Hematopoietic multipotent progenitor cell treated with erythropoietin and hydrocortisone succinate and interleukin-3 and kit ligand, for 8 days (in vitro differentiated cells): ENCODE results near the gene FAAP100.

Experiments used
- DNase-seq: peaks from one replicate; pipeline ENCODE4 v3.0.0-alpha.2; 2015

Gene FAAP100

DNA sequence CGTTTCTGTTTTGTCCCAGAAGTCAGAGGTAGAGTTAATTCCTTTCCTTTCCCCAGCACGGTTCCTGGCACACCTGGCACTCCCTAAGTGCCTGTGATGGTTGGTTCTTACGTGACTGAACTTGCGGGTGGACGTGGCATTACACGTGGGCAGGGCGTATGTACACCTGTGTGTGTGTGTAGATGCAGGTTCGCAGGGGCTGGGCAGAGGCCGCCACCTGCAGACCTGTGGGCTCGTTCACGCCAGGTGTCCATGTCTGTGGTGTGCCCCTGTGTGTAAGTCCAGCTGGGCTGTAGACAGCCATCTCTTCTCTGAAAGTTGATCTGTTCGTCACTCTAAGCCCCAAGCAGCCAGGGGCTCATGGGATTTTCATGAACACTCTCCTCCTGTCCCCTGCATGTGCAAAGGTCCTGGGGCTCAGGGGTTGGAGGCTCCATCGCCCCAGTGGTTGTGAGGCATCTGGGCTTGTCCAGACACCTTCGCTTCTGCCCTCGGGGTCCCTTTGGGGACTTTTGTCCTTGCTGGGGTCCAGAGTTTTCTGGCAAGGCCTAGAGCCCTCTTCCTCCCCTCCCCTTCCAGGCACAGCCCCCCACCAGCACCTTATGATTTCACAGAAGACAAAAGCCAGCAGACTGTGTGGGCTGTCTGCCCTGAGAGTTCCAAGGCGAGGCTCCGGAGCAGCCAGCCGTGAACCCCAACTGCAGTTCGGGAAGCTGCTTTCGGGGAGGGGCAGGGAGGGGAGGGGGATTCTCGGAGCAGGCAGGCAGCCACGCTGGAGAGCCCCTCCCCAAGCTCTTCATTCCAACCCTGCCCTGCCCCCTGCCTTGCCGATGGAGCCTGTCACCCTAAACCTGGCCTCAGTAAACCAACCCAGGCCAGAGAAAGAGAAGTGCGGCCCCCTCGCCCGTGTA is 29.4 kb downstream of the FAAP100 start:
- DNase-seq, result no peak

DNA sequence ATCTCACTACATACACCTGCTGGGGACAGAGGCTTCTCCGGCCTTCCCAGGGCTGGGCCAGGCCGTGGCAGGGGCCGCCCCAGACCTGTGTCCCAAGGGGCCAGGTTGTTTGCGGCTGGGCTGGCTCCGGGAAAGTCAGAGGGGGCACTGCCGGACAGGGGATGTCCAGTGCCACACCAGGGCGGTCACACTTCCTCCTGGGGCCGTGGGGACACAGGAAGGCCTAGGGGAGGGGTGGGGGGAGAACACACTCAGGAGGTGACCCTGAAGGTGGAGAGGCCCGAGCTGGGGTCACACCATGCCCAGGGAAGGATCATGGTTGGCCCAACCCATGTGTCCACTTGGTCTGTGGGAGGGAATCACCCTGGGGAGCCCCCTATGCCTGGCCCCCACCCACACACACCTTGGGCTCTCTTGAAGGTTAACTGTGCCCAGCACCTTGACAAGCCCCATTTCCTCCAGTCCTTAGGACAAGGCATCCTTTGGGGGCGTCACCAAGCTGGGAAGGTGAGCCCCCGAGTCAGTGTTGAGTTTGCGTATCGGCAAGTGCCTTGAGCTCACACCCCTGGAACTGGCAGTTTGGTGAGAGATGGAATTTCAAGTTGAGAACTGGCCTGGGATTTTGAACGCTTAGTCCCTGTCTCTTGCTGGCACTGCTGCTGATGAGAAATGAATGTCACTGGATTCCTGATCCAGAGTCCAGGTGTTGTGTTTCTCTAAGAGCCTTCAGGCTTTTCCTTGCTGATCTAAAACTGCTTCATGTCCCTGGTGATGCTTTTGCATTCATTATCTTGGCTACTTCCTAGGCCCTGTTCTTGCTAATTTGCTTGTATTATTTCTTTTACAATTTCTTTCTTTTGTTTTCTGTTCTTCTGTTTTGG is 31.9 kb downstream of the FAAP100 start:
- DNase-seq, result no peak

DNA sequence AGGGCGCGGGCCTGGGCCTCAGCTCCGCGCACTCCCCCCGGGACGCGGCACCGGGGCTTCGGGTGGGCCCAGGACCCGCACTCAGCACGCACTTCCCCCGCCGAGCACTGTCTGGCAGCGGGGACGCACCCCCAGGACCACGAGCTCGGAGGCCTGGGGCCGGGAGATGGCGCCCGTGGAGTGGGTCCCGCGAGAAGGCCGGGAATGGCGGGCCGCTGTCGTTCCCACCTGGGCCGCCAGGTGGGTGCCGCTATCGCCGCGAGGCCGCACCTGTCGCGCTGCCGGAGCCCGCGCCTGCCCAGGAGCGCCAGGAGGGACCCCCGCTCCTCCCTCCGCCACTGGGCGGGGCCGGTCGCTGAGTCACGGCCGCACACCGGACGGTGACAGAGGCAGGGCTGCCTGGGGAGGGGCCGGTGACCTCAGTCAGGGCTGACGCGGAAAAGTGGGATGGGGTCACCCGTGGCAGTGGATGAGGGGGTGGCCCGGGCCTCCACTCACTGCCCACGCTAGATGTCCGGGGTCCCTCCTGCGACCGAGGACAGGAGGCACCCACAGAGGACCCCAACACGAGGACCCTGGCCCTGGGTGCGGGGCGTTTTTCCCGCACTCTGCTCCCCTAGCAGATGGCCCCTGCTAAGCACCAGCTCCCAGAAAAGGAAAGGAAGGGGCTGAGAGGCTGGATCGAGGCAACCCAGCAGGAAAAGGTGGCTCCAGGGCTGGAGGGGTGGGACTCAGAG is 32.7 kb downstream of the FAAP100 start:
- no peak for DNase-seq

DNA sequence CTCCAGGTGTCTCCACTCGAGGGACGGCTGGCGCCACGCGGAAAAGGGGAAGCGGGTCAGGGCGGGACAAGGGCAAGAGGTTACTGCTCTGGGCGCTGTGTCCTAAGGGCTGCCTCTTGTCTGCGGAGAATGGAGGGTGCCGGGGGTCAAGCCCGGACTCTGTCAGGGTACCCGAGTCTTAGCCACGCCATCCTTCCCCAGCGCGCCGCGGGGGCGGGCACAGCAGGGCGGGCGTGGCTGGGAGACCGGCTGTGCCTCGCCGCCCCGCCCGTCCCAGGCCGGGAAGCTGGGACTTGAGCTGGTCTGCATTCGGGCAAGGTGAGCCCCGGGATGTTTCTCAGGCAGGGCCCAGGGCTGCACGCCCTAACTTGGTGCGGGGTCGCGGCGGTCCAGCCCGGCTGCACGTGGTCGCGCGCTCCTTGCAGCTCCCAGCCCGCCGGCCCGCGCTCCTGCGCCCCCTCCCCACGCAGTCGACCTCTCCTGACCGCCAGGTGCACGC is 33.3 kb downstream of the FAAP100 start:
- DNase-seq, result no peak

DNA sequence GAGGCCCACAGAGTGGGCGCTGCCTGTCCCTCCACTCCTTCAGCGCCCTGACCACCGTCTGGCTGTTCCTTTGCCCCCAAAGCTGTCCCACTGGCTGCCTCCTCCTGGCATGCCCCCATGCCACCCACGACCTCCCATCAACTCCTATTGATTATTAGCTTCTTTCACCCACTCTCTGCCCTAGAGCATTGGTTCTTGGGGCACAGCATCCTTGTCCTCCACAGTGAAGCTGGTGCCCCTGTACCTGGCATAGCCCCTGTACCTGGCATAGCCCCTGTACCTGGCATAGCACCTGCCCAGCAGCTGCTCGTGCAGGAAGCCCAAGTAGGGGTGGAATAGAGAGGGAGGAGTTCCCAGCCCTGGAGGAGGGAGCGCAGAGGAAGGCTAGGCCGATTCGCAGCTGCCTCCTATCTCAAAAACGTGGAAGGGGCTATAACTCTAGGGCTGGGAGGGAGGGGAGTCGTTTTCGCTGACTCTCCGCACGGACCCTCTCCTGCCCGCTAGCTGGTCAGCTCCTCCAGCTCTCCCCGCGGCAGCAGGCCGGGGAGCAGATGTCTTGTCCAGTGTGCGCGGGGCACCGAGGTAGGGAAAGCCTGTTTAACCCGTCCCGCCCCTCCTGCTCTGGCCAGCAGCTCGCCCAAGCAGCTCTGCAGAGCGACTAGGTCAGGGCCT is 33.9 kb downstream of the FAAP100 start:
- no peak for DNase-seq

DNA sequence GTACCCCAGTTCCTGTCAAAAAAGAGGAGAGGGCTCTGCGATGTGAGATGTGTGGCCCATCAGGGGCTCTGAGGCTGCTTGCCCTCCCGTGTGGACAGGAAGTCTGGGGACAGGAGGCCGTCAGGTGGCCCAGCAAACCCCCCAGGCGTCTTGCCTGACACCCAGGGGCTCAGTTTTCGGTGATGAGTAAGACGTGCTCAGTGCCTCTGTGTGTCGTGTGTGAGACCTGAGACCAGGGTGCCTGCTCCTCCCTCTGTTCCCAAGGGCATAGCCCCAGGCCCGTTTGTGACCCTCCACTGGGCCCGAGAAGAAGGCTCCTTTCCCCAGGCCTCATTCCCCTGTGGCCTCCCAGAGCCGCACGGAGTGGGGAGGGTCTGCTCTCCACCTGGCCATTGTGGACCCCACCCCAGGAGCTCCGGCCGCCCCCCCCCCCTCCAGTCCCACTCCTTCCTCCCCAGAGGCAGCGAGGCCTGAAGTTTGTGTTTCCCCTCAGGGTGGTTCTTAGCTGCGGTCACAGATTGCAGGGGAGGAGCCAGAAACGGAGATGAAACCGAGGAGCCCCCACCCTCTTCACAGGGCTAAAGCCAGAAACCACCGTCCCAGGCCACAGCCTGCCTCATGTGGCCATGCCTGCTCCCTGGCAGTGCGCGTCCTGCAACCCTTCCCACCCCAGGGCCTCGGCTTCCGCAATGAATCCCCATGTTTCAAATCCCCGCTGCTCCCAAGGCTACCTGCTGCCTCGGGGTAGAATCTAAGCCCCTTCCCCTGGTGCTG is 34.6 kb downstream of the FAAP100 start:
- no peak for DNase-seq

DNA sequence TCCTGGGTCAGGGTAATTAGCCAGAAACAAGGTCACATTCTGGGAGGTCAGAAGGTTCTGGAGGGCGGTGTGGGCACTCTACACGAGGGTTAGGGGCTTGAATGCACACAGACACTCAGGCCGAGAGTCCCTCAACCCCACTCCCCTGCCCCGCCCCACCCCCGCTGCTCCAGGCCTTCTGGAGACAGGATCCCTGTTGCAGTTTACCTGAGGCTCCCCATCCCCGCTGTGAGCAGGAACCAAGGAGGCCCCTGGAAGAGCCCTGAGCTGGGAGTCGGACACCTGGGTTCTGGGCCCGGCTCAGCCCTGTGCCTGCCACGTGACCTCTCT is 35.2 kb downstream of the FAAP100 start:
- no peak for DNase-seq

DNA sequence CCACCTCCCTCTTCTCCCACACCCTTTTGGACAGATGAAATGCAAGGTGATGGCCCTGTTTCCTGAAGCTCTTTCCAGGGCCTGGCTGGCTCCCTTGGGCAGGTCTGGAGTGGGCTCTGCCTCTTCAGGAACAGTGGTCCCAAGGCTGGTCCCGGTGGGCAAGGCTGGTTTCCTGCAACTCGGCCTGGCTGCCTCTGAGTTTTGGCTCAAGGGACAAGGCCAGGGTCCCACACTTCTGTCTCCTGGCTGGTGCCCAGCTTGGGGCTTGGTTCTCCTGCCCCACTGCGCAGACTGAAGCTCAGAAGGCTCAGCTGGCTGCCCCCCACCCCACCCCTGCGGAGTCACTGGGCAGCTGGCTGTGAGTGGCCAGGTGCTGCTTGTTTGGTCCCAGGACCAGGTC is 35.7 kb downstream of the FAAP100 start:
- no peak for DNase-seq

DNA sequence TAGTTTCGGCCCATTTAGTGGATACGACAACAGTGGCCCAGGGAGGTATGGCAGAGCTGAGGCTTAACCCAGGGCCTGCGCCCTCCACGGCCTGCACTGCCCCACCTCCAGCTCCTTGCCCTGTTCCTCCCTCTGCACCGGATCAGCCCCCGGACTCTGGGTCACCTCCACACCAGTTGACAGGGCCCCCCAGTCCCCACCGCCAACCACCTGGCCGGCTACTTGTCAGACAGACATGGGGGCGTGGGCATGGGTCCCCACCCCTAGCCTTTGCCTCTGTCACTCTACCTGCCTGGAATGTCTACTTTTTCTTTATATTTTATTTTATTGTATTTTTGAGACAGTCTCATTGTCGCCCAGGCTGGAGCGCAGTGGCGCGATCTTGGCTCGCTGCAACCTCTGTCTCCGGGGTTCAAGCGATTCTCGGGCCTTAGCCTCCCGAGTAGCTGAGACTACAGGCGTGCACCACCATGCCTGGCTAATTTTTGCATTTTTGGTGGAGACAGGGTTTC is 36.6 kb downstream of the FAAP100 start:
- no peak for DNase-seq

DNA sequence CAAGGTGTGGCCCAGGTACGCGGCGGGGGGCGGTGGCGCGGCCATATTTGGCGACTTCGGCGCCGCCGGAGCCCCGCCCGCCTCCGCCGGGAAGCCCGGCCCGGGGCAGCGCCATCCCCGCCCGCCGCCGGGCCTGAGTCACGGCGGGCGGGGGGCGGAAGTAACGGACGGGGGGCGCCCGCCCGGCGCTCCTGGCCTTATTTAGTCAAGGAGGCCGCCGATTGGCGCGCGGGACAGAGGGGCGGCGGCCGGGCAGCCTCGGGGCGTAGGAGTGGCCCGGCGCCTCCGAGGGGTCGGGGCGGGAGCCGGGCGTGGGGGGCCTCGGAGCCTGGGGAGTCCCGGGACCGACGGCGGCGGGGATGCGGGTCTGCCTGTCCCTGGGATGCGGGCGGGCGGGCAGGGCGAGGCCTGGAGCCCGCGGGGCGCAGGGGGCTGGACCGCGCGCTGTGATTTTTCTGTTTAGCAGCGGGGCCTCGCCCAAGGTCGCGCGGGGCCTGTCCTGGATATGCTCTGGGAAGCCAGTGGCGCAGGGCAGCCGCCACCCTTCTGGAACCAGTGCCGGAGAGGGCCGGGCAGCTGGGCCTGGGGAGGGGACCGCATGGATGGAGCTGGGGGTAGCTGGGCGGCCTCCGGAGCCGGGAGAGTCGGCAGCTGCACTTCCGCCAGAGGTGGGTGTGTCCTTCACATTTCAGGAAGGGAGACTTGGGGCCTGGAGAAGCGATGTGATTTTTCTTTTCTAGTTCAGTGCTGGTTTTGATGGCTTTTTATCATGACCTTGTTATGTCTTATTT is 37.2 kb downstream of the FAAP100 start:
- DNase-seq, result no peak

DNA sequence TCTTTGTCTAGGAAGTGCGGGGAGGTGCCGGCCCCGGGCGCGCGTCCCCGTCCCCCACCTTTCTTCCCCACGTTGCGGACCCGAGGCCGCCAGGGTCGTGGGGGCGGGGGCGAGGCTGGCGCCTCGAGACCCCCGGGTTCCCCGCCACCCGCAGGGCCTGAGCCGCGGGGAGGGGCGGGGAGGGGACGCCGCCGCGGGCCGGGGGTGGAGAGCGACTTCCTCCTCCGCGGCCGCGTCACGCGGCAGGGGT is 37.7 kb downstream of the FAAP100 start:
- no peak for DNase-seq

DNA sequence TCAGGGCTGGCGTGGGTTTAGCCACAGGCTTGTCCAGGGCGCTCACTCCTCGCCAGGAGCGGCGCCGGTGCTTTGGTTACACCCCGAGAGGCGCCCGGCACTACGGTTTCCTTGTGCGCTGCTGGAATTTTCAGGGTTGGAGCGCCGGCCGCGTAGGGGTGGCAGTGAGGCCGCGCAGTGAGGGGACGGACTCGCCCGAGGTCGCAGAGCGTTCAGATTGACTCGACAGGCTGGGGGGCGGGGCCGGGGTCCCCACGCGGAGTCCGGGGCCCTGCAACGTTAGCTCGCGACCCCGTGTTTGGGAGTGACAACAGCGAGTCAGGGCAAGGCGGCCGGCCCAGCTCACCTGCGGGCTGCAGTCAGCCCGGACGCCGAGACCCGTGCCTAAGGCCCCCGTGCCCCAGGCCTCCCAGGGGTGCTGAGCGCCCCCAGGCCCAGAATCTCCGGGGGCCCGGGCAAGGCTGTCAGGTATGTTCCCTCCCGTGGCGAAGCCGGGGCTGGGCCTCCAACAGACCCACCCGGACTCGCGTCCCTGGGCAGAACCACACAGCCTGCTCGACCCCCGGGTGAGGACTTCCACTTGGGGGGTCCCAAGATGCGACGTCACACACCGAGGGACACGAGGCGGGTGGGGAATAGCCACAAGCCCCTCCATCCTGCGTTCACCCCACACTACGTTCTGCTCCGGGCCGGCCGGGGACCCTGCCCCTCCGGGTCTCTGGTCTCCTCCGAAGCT is 38.2 kb downstream of the FAAP100 start:
- no peak for DNase-seq

DNA sequence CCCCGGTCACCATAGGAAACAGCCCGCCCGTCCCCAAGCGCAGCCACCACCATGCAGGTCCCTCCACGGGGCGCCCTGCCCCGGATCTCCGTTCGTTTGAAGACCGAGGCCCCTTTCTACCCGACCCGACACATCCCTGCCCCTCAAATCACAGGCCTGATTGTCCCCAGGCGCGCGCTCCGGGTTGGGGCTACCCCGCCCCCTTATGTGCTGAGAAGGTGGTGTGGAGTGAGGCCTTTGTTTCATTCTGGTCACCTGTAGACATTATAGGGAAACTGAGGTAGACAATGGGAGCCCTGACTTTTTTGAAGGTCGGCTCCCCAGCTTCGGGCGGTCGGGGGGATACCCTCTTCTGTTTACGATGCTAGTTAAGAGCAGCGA is 38.8 kb downstream of the FAAP100 start:
- DNase-seq, result peak; percentile 16

DNA sequence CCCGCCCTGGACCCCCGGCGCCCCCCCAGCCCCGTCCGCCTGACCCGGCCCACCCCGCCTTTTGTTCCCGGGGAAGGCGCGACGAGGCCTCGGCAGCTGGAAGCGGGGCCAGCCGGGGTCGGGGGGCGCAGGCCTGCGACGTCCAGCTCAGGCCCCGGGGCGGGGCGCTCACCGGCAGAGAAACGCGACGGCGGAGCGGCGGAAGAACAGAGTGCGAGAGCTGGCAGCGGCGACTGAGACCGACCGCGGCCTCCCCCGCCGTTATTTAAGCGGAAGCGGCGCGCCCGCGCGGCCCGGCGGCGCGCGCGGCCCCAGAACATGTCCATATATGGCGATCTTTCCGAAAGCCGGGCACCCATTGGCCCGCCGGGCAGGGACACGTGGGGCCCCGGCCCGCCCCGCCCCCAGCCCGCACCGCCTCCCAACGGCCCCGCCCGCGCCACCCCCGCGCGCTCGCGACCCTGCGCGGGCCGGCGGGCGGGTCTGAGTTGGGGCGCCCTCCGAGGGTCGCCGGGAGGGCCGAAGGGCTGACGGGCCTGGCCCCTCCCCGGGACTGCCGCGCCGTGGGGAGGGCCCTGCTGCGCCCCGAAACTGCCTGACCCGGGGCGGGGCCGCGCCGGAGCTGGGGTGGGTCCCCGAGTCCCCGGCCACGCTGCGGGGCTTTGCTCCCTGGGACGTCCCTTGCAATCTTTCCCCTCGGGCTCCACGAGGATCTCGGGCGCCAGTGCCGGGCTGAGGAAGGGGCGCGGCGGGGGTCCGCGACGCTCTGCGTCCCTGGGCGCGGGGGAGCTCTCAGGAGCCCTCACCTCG is 39.4 kb downstream of the FAAP100 start, which contains the start of gene ACTG1:
ACTG1 (minus strand) TSS at position 238 of the 810 bp plus-strand sequence. CDS start 445 bp downstream, outside the sequence.
- peak; percentile 88 for DNase-seq

DNA sequence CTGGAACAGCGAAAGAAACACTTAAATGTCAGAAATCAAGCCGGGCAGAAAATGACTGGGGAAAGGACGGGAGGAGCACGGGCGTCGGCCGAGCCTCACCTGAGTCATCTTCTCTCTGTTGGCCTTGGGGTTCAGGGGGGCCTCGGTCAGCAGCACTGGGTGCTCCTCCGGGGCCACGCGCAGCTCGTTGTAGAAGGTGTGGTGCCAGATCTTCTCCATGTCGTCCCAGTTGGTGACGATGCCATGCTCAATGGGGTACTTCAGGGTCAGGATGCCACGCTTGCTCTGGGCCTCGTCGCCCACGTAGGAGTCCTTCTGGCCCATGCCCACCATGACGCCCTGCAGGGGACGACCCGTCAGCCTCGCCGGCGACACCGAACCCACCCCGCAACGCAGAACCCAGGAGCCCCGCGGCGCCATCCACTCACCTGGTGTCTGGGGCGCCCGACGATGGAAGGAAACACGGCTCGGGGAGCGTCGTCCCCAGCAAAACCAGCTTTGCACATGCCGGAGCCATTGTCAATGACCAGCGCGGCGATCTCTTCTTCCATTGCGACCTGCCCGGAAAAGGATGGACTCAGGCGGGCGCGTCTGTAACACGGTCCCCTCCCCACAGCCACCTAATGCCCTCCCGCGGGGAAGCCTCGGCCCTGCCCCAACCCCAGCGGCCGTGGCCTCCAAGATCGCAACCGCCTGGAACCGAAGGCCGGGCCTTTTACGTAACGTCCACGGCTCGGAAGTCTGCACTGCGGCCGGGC is 40.2 kb downstream of the FAAP100 start:
- DNase-seq, result no peak

DNA sequence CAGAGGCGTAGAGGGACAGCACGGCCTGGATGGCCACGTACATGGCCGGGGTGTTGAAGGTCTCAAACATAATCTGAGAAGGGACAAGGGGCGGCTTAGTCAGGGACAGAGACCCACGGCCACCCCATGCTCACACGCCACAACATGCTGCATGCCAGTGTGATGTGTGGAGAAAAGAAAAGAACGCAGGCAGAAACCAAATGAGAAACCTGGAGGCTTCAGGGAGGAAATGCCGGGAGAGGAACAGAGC is 40.7 kb downstream of the FAAP100 start:
- no peak for DNase-seq

DNA sequence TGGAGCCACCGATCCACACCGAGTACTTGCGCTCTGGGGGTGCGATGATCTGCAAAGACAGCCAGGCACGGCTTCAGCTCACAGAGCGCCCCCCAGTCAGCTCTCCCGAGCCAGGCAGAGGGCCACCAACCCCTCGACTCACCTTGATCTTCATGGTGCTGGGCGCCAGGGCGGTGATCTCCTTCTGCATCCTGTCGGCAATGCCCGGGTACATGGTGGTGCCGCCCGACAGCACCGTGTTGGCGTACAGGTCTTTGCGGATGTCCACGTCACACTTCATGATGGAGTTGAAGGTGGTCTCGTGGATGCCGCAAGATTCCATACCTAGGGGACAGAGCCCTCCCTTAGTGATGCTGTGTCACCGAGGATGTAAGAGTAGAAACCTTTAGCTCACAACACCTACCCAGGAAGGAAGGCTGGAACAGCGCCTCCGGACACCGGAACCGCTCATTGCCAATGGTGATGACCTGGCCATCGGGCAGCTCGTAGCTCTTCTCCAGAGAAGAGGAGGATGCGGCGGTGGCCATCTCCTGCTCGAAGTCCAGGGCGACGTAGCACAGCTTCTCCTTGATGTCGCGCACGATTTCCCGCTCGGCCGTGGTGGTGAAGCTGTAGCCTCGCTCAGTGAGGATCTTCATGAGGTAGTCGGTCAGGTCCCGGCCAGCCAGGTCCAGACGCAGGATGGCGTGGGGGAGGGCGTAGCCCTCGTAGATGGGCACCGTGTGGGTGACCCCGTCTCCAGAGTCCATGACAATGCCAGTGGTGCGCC is 41.2 kb downstream of the FAAP100 start:
- no peak for DNase-seq
